Left renal cortex interstitium (tissue), 4 donors: ENCODE data around the gene OR6C2. TPM values are rescaled to one million over a fixed set of nuclear protein-coding genes. Genes with fewer than 3 reads are reported as not detected.
"Not testable (repeated sequence)": the region's sequence is repeated elsewhere in the genome, so short reads cannot be mapped to it uniquely, and the experiment has no call there.

Experiments
- DNase-seq, 4 donors: peaks; one replicate each; pipeline ENCODE4 v3.0.0-alpha.2; 2013; ENCODE audit warnings: low read depth in 4 of 4, low spot score in 2 of 4, missing footprints in 1 of 4
- polyA plus RNA-seq, 4 donors: library from polyadenylated mRNA; unstranded; fragments of 120-200 nt; gene quantifications; one replicate each; pipeline ENCODE4 v1.2.1, GENCODE V29; 2013; ENCODE audit not compliant: insufficient read length in 4 of 4

Gene OR6C2
- not detected for polyA plus RNA-seq

- no peak for DNase-seq
These were observed at the start of gene OR6C2 for GRCh38 chr12:55443776-55444175. Gene OR6C2 (plus strand): TSS chr12:55444076. CDS start chr12:55452214, 8,138 bp downstream.

GRCh38 chr12:55396326-55396725, 47.5 kb upstream of the OR6C2 start:
- no peak for DNase-seq

GRCh38 chr12:55400229-55400628, 43.6 kb upstream of the OR6C2 start, which contains the start of gene OR6C65:
Gene OR6C65 (plus strand): TSS chr12:55400529. CDS start chr12:55400529, 0 bp downstream.
- no peak for DNase-seq

GRCh38 chr12:55407866-55408265, 36.0 kb upstream of the OR6C2 start:
- DNase-seq = no peak

DNA sequence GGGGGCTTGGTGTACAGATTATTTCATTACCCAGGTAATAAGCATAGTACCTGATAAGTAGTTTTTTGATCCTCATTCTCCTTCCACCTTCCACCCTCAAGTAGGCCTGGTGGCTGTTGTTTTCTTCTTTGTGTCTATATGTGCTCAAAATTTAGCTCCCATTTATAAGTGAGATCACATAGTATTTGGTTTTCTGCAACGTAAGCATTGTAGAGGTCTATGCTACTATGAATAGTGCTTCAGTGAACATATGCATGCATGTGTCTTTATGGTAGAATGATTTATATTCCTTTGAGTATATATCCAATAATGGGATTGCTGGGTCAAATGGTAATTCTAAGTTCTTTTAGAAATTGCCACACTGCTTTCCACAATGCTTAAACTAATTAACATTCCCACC, 34.7 kb upstream of the OR6C2 start:
- DNase-seq = not testable (repeated sequence)

GRCh38 chr12:55412138-55412537, 31.7 kb upstream of the OR6C2 start:
- DNase-seq = not testable (repeated sequence)

DNA sequence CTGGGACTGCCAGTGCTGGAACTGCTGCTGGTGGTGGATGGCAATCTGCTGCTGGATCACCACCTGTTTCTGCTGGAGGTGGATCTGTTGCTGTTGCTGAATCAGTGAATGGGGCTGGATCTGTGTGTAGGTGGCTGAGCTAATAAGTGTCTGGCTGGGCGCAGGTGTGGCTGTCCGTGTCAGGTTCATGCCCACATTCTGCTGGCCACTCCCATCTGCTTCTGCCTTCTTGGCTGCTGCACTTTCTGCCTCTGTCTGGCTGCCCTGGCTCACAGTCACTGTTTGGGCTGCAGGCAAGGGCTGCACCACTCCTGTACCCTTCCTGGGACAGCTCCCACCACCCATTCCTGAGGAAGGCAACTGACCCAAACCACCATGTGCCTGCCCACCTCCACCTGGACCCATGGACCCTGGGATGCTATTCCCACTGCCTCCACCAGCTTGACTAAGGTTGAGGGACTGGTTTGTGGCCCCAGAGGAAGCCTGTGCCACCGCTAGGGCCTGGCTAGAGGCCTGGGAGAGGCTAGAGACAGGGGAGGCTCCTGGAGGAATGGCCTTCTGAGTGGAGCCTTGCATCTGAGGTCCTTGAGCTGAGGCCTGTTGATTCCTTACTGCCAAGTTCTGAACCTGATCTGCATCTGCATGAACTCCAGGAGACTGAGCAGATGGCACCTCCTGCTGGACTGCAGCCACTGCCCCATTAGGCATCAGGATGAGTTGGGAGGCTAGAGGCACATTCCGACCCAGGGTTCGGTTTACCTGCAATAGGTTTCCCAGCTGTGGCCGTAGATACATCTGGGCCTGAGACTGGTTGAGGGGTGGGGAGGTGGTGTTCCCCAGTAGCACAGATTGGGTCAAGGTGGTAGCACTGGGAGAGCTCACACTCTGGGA, 30.1 kb upstream of the OR6C2 start:
- DNase-seq = not testable (repeated sequence)

- peak in 2 of 4 donors; percentile 0 to 1 for DNase-seq
These were observed 29.5 kb upstream of the OR6C2 start for GRCh38 chr12:55414396-55414823.

DNA sequence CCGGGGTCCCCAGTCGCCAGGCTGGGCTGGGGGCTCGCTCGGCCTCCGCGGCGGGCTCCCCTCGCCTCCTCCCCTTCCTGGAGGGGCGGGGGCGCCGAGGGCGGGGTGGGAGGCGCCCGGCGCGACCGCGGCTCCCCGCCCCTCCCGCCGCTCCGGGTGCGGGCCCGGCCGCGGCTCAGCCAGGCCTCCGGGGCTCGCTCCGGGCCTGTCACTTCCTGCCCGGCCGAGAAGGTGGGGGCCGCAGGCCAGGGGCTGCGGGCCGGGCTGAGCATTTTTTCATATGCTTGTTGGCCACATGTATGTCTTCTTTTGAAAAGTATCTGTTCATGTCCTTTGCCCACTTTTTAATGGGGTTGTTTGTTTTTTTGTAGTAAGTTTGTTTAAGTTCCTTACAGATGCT, 29.0 kb upstream of the OR6C2 start:
- not testable (repeated sequence) for DNase-seq

GRCh38 chr12:55416961-55417360, 26.9 kb upstream of the OR6C2 start:
- DNase-seq = no peak

GRCh38 chr12:55420307-55420962, 23.4 kb upstream of the OR6C2 start:
- no peak for DNase-seq

DNA sequence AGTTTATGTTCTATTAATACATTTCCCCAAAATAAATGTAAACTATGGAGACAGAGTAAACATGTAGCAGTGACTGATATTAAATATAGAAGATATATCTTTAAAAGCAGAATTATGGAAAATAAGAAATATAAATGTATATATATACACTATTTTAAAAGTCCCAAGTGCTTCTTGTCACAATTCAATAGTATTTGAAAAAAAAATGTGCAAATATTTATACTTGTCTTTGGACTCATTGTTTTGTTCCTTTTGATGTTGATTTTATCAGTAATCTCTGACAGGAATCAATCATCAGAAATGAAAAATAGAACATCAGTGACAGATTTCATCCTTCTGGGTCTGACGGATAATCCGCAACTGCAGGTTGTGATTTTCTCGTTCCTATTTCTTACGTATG, 17.9 kb upstream of the OR6C2 start, which contains the start of gene OR6C76:
OR6C76 (plus strand) TSS at position 301 of the 400 bp plus-strand sequence; CDS start at position 301, 0 bp downstream.
- DNase-seq = no peak

DNA sequence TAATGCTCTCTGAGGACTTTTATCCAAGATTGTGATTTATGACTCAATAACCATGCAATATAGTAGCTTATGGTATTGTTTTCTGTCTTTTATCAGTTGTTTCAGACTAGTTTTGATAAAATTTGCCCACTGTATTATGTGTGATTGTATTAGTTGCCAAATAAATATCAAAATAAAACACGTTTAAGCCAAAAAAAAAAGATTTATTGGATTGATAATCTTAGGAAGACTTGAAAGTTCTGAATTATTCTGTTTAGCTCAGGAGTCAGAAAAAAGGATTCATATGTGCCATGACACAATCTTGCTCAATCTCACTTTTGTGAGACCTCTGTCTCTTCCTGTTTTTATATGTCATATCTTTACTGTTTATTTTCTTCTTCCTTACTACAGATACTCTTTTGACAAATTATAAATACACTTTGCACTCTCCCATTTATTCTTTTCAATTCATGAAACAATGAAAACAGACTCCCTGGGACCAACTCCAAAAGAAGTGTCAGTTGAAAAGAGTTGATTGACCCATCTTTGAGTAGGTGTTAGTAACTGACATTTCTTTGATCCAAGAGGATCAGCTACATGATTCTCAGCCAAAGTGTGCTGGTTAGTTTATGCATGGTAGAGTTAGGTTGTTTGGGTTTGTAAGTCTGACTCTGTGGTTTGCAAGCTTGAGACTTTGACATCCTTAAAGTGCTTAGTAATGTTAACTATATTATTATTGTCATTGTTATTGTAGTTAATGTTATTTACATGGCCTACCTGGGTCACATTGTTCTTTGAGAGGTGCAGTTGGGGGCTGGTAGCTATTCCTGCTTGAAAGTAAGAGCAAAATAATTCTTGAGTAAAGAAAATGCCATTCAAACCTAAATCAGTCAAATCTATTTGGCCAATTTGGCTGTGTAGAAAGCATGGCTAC, 15.3 kb upstream of the OR6C2 start:
- no peak for DNase-seq

- DNase-seq = not testable (repeated sequence)
These were observed 2.6 kb upstream of the OR6C2 start for GRCh38 chr12:55441233-55441632.

DNA sequence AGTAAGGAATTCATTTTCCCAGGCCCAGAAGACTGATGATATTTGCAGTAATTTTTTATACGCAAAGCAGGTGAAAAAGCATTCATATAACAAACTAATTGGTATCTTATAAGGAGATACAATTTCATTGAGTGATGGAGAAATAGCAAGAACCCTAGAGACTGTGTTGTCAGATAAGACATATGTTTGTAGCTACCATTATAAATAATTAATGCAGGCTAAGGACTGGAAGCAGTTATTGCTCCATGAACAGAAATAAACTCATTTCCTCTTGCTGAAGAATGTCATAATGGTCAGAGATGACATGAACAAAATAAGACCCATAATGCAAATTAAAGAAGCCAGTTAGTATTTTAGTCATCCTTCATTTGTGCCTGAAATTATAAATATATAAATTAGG, 1.5 kb downstream of the OR6C2 start:
- DNase-seq = no peak

DNA sequence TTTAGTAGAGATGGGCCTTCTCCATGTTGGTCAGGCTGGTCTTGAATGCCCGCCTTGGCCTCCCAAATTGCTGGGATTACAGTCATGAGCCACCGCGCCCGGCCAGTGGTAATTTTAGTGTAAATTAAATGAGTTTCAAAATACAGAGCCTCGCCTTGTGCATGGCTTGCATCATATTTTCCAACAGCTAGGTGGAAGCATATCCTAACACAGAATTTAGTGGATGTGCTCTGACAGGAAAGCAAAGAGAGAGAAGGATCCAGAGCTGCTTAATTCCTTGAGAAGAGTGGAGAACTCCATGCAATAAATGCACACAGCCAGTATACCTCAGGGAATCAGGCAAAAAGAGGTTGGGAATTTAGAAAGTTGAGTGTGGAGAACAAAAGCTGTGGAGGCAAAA, 2.5 kb downstream of the OR6C2 start:
- DNase-seq = no peak

DNA sequence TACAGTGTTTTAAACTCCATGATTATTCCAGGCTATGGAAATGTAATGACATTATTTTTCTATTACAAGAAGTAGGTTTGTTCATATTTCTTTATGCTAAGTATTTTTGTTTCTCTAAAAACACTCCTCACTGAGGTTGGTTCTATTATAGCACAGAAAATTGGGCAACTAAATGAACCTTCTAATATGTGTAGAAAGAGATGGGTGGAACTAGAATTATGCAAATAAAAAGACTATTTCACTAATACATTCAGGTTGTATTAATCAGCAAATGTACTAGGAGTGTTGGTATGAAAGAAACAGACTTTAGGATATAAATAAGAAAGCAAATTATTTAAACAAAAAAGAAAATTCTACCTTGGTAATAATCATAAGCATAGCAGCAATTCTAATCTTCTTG, 4.9 kb downstream of the OR6C2 start:
- no peak for DNase-seq

DNA sequence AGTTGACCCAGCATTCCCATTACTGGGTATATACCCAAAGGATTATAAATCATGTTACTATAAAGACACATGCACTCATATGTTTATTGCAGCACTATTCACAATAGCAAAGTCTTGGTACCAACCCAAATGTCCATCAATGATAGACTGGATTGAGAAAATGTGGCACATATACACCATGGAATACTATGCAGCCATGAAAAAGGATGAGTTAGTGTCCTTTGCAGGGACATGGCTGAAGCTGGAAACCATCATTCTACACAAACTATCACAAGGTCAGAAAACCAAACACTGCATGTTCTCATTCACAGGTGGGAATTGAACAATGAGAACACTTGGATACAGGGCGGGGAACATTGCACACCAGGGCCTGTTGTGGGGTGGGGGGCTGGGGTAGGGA, 21.1 kb downstream of the OR6C2 start:
- DNase-seq = not testable (repeated sequence)

- DNase-seq = no peak
These were observed 24.0 kb downstream of the OR6C2 start for GRCh38 chr12:55467836-55468235.

GRCh38 chr12:55469291-55469690, 25.4 kb downstream of the OR6C2 start:
- no peak for DNase-seq
